Gastroesophageal sphincter (tissue), 4 donors: ENCODE data around the gene GSTT4. TPM values are rescaled to one million over a fixed set of nuclear protein-coding genes. Genes with fewer than 3 reads are reported as not detected.
A peak's percentile ranks its signal among the peaks of the same experiment; 100 is the strongest.
"Not testable (repeated sequence)": the region's sequence is repeated elsewhere in the genome, so short reads cannot be mapped to it uniquely, and the experiment has no call there.

Experiments
- ATAC-seq: fragments of 150-250 bp; one replicate; pipeline ENCODE4 v1.9.1; 2016; ENCODE audit warnings: mild to moderate bottlenecking, moderate library complexity
- H3K27ac ChIP-seq, 4 donors: fragments of 200-600 bp; sonication (generic) in 3 of 4; 1 replicate in 3 of 4; 2 replicates in 1 of 4; pipeline ENCODE4 v1.5.1; 2016 to 2019
- H3K27me3 ChIP-seq: fragments of 200-600 bp; sonication (generic); one replicate; pipeline ENCODE4 v1.5.1; 2019
- H3K36me3 ChIP-seq, 2 donors: fragments of 200-600 bp; sonication (generic); one replicate each; pipeline ENCODE4 v1.5.1; 2019; ENCODE audit warnings: control low read depth in 1 of 2
- H3K4me1 ChIP-seq, 3 donors: fragments of 200-600 bp; sonication (generic); 1 replicate in 2 of 3; 2 replicates in 1 of 3; pipeline ENCODE4 v1.5.1; 2016 to 2019; ENCODE audit warnings: control low read depth in 2 of 3
- H3K4me3 ChIP-seq, 2 donors: fragments of 200-600 bp; sonication (generic); one replicate each; pipeline ENCODE4 v1.5.1; 2019; ENCODE audit warnings: mild to moderate bottlenecking in 1 of 2, moderate library complexity in 1 of 2
- H3K9me3 ChIP-seq, 3 donors: fragments of 200-600 bp; sonication (generic); one replicate each; pipeline ENCODE4 v1.5.1; 2017 to 2019; ENCODE audit warnings: control low read depth in 2 of 3
- CTCF ChIP-seq, 4 experiments: fragments of 200-600 bp in 2 of 4; fragments of 450-650 bp in 2 of 4; sonication (generic) in 1 of 4; IDR thresholded peaks; one replicate each; pipeline ENCODE4 v1.5.1; 2017 to 2019; ENCODE audit warnings: antibody characterized with exemption in 4 of 4, mild to moderate bottlenecking in 2 of 4, moderate library complexity in 2 of 4
- POLR2AphosphoS5 ChIP-seq: sonication (generic); formaldehyde crosslinking; IDR thresholded peaks from one replicate; pipeline ENCODE4 v1.6.1; 2017; ENCODE audit warnings: antibody characterized with exemption
- WGBS, 2 donors: methylation state at CpG; one replicate each; pipeline ENCODE4 v1.1.5; 2018; ENCODE audit warnings: low coverage in 1 of 2; 5-methylcytosine and 5-hydroxymethylcytosine counted together
- total RNA-seq, 4 donors: library from RNA; depleted of rRNA; stranded (reverse); fragments of >200 nt; gene quantifications; one replicate each; pipeline ENCODE4 v1.1.0, GENCODE V29; 2016

Gene GSTT4
- total RNA-seq, 4 donors from 2014 or later, result 0.23 TPM; not detected in 3

DNA sequence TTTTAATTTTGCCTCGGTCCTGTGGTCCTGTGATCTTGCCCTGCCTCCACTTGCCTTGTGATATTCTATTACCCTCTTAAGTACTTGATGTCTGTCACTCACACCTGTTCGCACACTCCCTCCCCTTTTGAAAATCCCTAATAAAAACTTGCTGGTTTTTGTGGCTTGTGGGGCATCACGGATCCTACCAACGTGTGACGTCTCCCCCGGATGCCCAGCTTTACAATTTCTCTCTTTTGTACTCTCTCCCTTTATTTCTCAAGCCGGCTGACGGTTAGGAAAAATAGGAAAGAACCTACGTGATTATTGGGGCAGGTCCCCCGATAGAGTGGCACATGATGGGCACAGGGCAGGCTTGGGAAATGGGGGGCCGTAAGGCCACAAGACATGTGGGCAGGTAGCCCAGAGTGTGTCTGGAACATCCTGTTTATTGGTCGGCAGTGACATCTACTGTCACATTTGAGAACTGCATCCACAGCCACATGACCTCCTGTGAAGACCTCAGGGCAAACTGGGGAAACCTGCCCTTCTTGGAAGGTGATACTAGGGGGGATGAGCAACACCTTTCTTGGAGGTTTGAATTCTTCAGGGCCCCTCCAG lies 48.9 kb downstream of the GSTT4 start:
- H3K27me3 ChIP-seq, H3K36me3 ChIP-seq, H3K27ac ChIP-seq, H3K4me3 ChIP-seq, H3K9me3 ChIP-seq: not testable (repeated sequence)
- peak; percentile 70 for TF ChIP-seq POLR2AphosphoS5
- peak; percentile 57 to 95 (median 86) for TF ChIP-seq CTCF (IDR thresholded peaks at IDR 0.05)
- peak; percentile 66 for ATAC-seq
- H3K4me1 ChIP-seq, result peaks cover 0 to 12% (median 0%) of the 10 kb centered on the region in 3 donors
- 16 to 24% methylated on average over 5 to 9 of the region's 12 CpGs for whole genome bisulfite sequencing, 2 donors

GRCh38 chr22:23955886-23956285 lies 49.4 kb downstream of the GSTT4 start:
- H3K9me3 ChIP-seq, H3K4me3 ChIP-seq: not testable (repeated sequence)
- 71 to 83% methylated on average over 1 to 5 of the region's 8 CpGs for WGBS, 2 donors

DNA sequence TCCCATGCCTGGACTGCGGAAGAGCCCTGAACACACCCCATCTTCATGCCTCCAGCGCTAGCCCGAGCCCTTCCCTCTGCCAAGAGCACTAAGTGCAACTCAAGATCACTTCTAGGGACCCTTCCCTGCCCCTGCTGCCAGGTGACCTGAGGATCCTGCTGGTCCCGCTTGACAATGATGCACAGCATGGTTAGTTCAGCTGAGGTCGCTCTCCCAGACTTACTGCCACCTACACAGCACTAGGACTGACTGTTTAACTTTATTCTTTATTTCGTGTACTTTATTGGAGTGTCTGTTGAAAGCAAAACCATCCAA lies 50.3 kb downstream of the GSTT4 start:
- not testable (repeated sequence) for H3K27ac ChIP-seq, H3K9me3 ChIP-seq, H3K36me3 ChIP-seq, H3K27me3 ChIP-seq, H3K4me3 ChIP-seq, ATAC-seq, H3K4me1 ChIP-seq
- WGBS, 2 donors, result 71 to 80% methylated on average over 2 to 5 of the region's 6 CpGs

More at GRCh38 chr22:23955886-23956285, 49.4 kb downstream of the GSTT4 start:
- not testable (repeated sequence) for H3K27ac ChIP-seq, H3K27me3 ChIP-seq, ATAC-seq, H3K36me3 ChIP-seq
- peaks cover 0 to 12% (median 0%) of the 10 kb centered on the region in 3 donors for H3K4me1 ChIP-seq

GRCh38 chr22:23954193-23954990 lies 50.9 kb downstream of the GSTT4 start:
- H3K27me3 ChIP-seq, H3K4me3 ChIP-seq, H3K27ac ChIP-seq, H3K4me1 ChIP-seq, ATAC-seq, H3K36me3 ChIP-seq, H3K9me3 ChIP-seq: not testable (repeated sequence)
- 47 to 58% methylated on average over 3 to 7 of the region's 8 CpGs for WGBS, 2 donors

GRCh38 chr22:23953485-23953884 lies 51.8 kb downstream of the GSTT4 start:
- not testable (repeated sequence) for H3K27ac ChIP-seq, H3K4me1 ChIP-seq, H3K4me3 ChIP-seq, ATAC-seq, H3K36me3 ChIP-seq, H3K27me3 ChIP-seq, H3K9me3 ChIP-seq
- WGBS, 2 donors, result 84 to 100% methylated on average over 1 to 2 of the region's 4 CpGs

DNA sequence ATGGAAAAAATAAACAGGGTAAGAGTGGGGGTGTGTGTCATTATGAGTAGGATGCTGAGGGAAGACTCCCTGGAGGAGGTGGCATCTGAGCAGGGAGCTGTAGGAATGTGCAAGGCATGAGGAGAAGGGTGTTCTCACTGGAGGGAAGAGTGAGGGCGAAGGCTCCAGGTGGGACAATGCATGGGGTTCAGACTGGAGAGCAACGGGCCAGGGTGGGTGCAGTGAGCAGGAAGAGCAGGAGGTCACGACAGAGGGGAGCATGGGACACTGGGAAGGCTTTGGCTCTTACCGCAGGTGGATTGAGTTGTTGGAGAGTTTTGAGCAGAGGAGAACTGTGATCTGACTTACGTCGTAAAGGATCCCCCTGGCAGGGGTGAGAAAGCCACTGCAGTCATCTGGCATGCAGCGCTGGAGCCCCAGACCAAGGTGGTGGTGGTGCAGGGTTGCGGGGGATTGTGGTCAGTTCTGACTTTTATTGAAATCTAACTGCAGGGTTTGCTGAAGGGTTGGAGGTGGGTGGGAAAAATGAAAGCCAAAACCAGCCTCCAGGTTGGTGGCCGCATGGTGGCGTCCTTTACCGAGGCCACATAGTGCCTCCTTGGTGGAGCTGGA lies 52.4 kb downstream of the GSTT4 start:
- H3K27ac ChIP-seq, H3K4me1 ChIP-seq, H3K4me3 ChIP-seq, H3K27me3 ChIP-seq, H3K36me3 ChIP-seq, H3K9me3 ChIP-seq: not testable (repeated sequence)
- 67 to 71% methylated on average over 8 to 11 of the region's 11 CpGs for WGBS, 2 donors
- peak; percentile 12 for ATAC-seq

DNA sequence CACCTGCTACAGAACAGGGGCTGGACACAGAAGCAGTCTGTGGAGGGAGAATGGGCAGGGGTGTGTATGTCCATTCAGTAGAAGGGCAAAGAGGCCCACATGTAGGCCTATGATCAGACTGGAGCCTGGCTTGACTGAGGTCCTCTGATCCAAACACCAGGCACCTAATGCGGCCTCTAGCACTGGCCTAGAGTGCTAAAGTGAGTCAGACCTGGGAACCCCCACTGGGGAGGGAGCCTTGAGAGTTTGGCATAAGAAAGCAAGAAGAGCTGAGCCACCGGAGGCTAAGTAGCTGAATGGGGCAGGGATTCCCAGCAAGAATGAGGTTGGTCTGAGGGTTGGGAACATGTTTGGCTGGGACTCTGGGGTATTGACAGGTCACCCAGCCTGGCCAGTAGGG lies 53.9 kb downstream of the GSTT4 start:
- not testable (repeated sequence) for H3K36me3 ChIP-seq, H3K4me1 ChIP-seq, H3K9me3 ChIP-seq, H3K27ac ChIP-seq, H3K27me3 ChIP-seq, ATAC-seq, H3K4me3 ChIP-seq
- 35% methylated on average over 2 of the region's 2 CpGs; no CpG with 5 or more reads in 1 of the 2 donors for WGBS, 2 donors

DNA sequence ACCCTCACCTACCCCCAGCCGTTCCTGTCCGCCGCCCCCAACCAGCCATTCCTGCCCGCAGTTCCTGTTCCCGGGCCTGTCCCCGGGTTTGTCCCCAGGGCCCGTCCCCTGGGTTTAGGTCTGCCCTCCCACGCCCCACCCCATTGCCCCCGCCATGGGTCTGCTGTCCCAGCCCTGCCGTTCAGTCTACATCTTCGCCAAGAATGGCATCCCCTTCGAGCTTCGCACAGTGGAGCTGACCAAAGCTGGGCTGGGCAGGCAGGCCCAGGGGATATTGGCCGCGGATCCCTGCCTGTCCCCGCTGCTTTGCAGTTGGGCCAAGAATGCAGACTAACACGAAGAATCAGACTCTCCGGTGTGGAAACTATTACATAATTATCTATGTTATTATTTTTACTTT lies 55.5 kb downstream of the GSTT4 start:
- WGBS, 2 donors, result 65 to 83% methylated on average over 5 to 7 of the region's 18 CpGs
- not testable (repeated sequence) for ATAC-seq, H3K4me1 ChIP-seq, H3K27ac ChIP-seq, H3K4me3 ChIP-seq, H3K9me3 ChIP-seq, H3K27me3 ChIP-seq, H3K36me3 ChIP-seq

Other genes with a start within 250 kb of the GSTT4 start
- gene C22orf15, start 242.5 kb downstream of the GSTT4 start, total RNA-seq, result under 1 TPM in 2 of 4 donors, not detected in 2; 0.54 to 0.81 TPM
- 10 to 100 TPM in 3 of 4 donors, 1 to 10 TPM in 1; 2.0 to 40.6 (median 28.1) TPM for gene CHCHD10, start 237.5 kb downstream of the GSTT4 start, total RNA-seq
- 10 to 100 TPM in 2 of 4 donors, 1 to 10 TPM in 2; 2.3 to 11.0 (median 9.7) TPM for gene MMP11, start 232.6 kb downstream of the GSTT4 start, total RNA-seq
- gene SMARCB1, start 218.5 kb downstream of the GSTT4 start, total RNA-seq, result 10 to 100 TPM; 27.9 to 58.8 (median 32.7) TPM
- gene DERL3, start 166.4 kb downstream of the GSTT4 start, total RNA-seq, result 1 to 10 TPM in 1 of 4 donors, not detected in 3; 1.7 TPM
- gene SLC2A11, start 147.6 kb downstream of the GSTT4 start, total RNA-seq, result 10 to 100 TPM in 3 of 4 donors, 1 to 10 TPM in 1; 7.3 to 39.8 (median 18.8) TPM
- gene MIF, start 111.1 kb downstream of the GSTT4 start, total RNA-seq, result 100 to 1,000 TPM; 164 to 261 (median 237) TPM
- 10 to 100 TPM in 2 of 4 donors, not detected in 2; 10.8 to 12.3 TPM for gene GSTT2B, start 44.3 kb downstream of the GSTT4 start, total RNA-seq
- gene DDTL, start 38.6 kb downstream of the GSTT4 start, total RNA-seq, result 1 to 10 TPM in 2 of 4 donors, not detected in 2; 2.2 to 3.4 TPM
- 100 to 1,000 TPM; 100 to 136 (median 123) TPM for gene DDT, start 31.0 kb downstream of the GSTT4 start, total RNA-seq
- gene GSTT2, start 25.3 kb downstream of the GSTT4 start, total RNA-seq, result 1 to 10 TPM in 1 of 4 donors, not detected in 3; 3.0 TPM
- 10 to 100 TPM; 37.9 to 75.4 (median 52.1) TPM for gene CABIN1, start 5.9 kb upstream of the GSTT4 start, total RNA-seq
- gene SUSD2, start 176.0 kb upstream of the GSTT4 start, total RNA-seq, result 1 to 10 TPM; 2.4 to 5.0 (median 4.4) TPM
- 10 to 100 TPM; 26.3 to 38.9 (median 34.7) TPM for gene GGT5, start 239.6 kb upstream of the GSTT4 start, total RNA-seq